ENCODE measurements around the gene ERGIC1. TPM values are rescaled to one million over a fixed set of nuclear protein-coding genes. Genes with fewer than 3 reads are reported as not detected.

Gene ERGIC1
- total RNA-seq, 2 experiments from 2014 or later, result 43.4 to 45.0 TPM

- Mint-ChIP-seq H3K4me3 (no peak overlapping the region), H3K27ac (no peak overlapping the region), H3K4me1 (peaks cover 11% of the 10 kb centered on the region), H3K27me3 (no peaks in the 10 kb centered on the region), H3K36me3 (ENCODE audit: low read depth) (no peaks in the 10 kb centered on the region), H3K9me3 (no peaks in the 10 kb centered on the region)
- ChIA-PET CTCF (interaction anchor here (0.8 kb wide), 1 partner anchor 105 kb away, joined by 3 read pairs; no protein-coding TSS in a partner anchor), POLR2A (no interaction called here)
- DNase-seq, result no peak
These were observed 43.6 kb downstream of the ERGIC1 start for GRCh38 chr5:172877466-172878260.

- peaks cover 2% of the 10 kb centered on the region for H3K36me3 Mint-ChIP-seq (ENCODE audit: low read depth)
- no peaks in the 10 kb centered on the region for H3K27me3 Mint-ChIP-seq
- H3K9me3 Mint-ChIP-seq, result no peaks in the 10 kb centered on the region
- H3K4me3 Mint-ChIP-seq, result no peak overlapping the region
- POLR2A ChIA-PET, result no interaction called here
- CTCF ChIA-PET, result interaction anchor here (0.9 kb wide), 1 partner anchor 55 kb away, joined by 3 read pairs; no protein-coding TSS in a partner anchor
- no peak for DNase-seq
- no peak overlapping the region for H3K27ac Mint-ChIP-seq
- H3K4me1 Mint-ChIP-seq, result peaks cover 11% of the 10 kb centered on the region
These were observed 44.5 kb downstream of the ERGIC1 start for GRCh38 chr5:172878585-172878932.

GRCh38 chr5:172878933-172879752 lies 45.1 kb downstream of the ERGIC1 start:
- H3K36me3 Mint-ChIP-seq (ENCODE audit: low read depth), result peaks cover 2% of the 10 kb centered on the region
- no peak for DNase-seq
- POLR2A ChIA-PET, result no interaction called here
- H3K27ac Mint-ChIP-seq, result no peak overlapping the region
- CTCF ChIA-PET, result interaction anchor here (0.9 kb wide), 1 partner anchor 54 kb away, joined by 3 read pairs; no protein-coding TSS in a partner anchor
- H3K27me3 Mint-ChIP-seq, result no peaks in the 10 kb centered on the region
- no peak overlapping the region for H3K4me3 Mint-ChIP-seq
- peaks cover 11% of the 10 kb centered on the region for H3K4me1 Mint-ChIP-seq
- H3K9me3 Mint-ChIP-seq, result no peaks in the 10 kb centered on the region

- Mint-ChIP-seq H3K9me3 (no peaks in the 10 kb centered on the region), H3K27me3 (no peaks in the 10 kb centered on the region), H3K4me1 (peaks cover 4% of the 10 kb centered on the region), H3K4me3 (no peak overlapping the region), H3K36me3 (ENCODE audit: low read depth) (peaks cover 2% of the 10 kb centered on the region), H3K27ac (no peak overlapping the region)
- ChIA-PET POLR2A (no interaction called here), CTCF (interaction anchor here (0.6 to 1.5 kb wide), 4 partner anchors 46 to 175 kb away, joined by 3 to 5 read pairs (median 3); no protein-coding TSS in a partner anchor)
- no peak for DNase-seq
These were observed 47.8 kb downstream of the ERGIC1 start for GRCh38 chr5:172881691-172882370.

GRCh38 chr5:172883066-172883465 lies 49.0 kb downstream of the ERGIC1 start:
- no peak for DNase-seq
- peaks cover 2% of the 10 kb centered on the region for H3K36me3 Mint-ChIP-seq (ENCODE audit: low read depth)
- H3K27me3 Mint-ChIP-seq, result no peaks in the 10 kb centered on the region
- peaks cover 4% of the 10 kb centered on the region for H3K4me1 Mint-ChIP-seq
- no peaks in the 10 kb centered on the region for H3K9me3 Mint-ChIP-seq
- POLR2A ChIA-PET, result no interaction called here
- CTCF ChIA-PET, result interaction anchor here (1.5 kb wide), 1 partner anchor 47 kb away, joined by 3 read pairs; no protein-coding TSS in a partner anchor
- H3K27ac Mint-ChIP-seq, result no peak overlapping the region
- H3K4me3 Mint-ChIP-seq, result no peak overlapping the region

GRCh38 chr5:172885597-172886340 lies 51.7 kb downstream of the ERGIC1 start:
- H3K36me3 Mint-ChIP-seq (ENCODE audit: low read depth), result peaks cover 4% of the 10 kb centered on the region
- ChIA-PET CTCF (interaction anchor here (1.6 kb wide), 1 partner anchor 64 kb away, joined by 3 read pairs; no protein-coding TSS in a partner anchor), POLR2A (no interaction called here)
- H3K27me3 Mint-ChIP-seq, result no peaks in the 10 kb centered on the region
- DNase-seq, result no peak
- peaks cover 4% of the 10 kb centered on the region for H3K4me1 Mint-ChIP-seq
- no peak overlapping the region for H3K27ac Mint-ChIP-seq
- H3K4me3 Mint-ChIP-seq, result no peak overlapping the region
- no peaks in the 10 kb centered on the region for H3K9me3 Mint-ChIP-seq

- Mint-ChIP-seq H3K27me3 (no peaks in the 10 kb centered on the region), H3K9me3 (no peaks in the 10 kb centered on the region), H3K27ac (no peak overlapping the region), H3K4me1 (peaks cover 3% of the 10 kb centered on the region), H3K36me3 (ENCODE audit: low read depth) (peaks cover 4% of the 10 kb centered on the region), H3K4me3 (no peak overlapping the region)
- POLR2A ChIA-PET, result no interaction called here
- DNase-seq, result no peak
- CTCF ChIA-PET, result interaction anchor here (1.6 kb wide), 1 partner anchor 65 kb away, joined by 3 read pairs; no protein-coding TSS in a partner anchor
These were observed 52.4 kb downstream of the ERGIC1 start for GRCh38 chr5:172886476-172886875.

- H3K9me3 Mint-ChIP-seq, result no peaks in the 10 kb centered on the region
- peaks cover 4% of the 10 kb centered on the region for H3K36me3 Mint-ChIP-seq (ENCODE audit: low read depth)
- no peak overlapping the region for H3K4me3 Mint-ChIP-seq
- no peak overlapping the region for H3K27ac Mint-ChIP-seq
- H3K4me1 Mint-ChIP-seq, result no peaks in the 10 kb centered on the region
- DNase-seq, result no peak
- ChIA-PET POLR2A (no interaction called here), CTCF (no interaction called here)
- no peaks in the 10 kb centered on the region for H3K27me3 Mint-ChIP-seq
These were observed 53.0 kb downstream of the ERGIC1 start for GRCh38 chr5:172886974-172887501.

- no peak overlapping the region for H3K4me3 Mint-ChIP-seq
- no peak overlapping the region for H3K27ac Mint-ChIP-seq
- CTCF ChIA-PET, result no interaction called here
- POLR2A ChIA-PET, result no interaction called here
- H3K36me3 Mint-ChIP-seq (ENCODE audit: low read depth), result peaks cover 4% of the 10 kb centered on the region
- no peaks in the 10 kb centered on the region for H3K27me3 Mint-ChIP-seq
- H3K9me3 Mint-ChIP-seq, result no peaks in the 10 kb centered on the region
- DNase-seq, result no peak
- no peaks in the 10 kb centered on the region for H3K4me1 Mint-ChIP-seq
These were observed 53.6 kb downstream of the ERGIC1 start for GRCh38 chr5:172887692-172888091.

GRCh38 chr5:172890659-172891058 lies 56.6 kb downstream of the ERGIC1 start:
- ChIA-PET POLR2A (no interaction called here), CTCF (no interaction called here)
- no peak for DNase-seq
- Mint-ChIP-seq H3K27ac (no peak overlapping the region), H3K4me1 (no peaks in the 10 kb centered on the region), H3K9me3 (no peaks in the 10 kb centered on the region), H3K4me3 (no peak overlapping the region), H3K36me3 (ENCODE audit: low read depth) (peaks cover 2% of the 10 kb centered on the region), H3K27me3 (no peaks in the 10 kb centered on the region)

GRCh38 chr5:172891716-172892421 lies 57.8 kb downstream of the ERGIC1 start:
- ChIA-PET CTCF (no interaction called here), POLR2A (no interaction called here)
- Mint-ChIP-seq H3K27me3 (no peaks in the 10 kb centered on the region), H3K27ac (no peak overlapping the region), H3K4me3 (no peak overlapping the region), H3K4me1 (peaks cover 1% of the 10 kb centered on the region), H3K36me3 (ENCODE audit: low read depth) (peaks cover 2% of the 10 kb centered on the region), H3K9me3 (no peaks in the 10 kb centered on the region)
- DNase-seq, result no peak

GRCh38 chr5:172892713-172893112 lies 58.7 kb downstream of the ERGIC1 start:
- H3K4me3 Mint-ChIP-seq, result no peak overlapping the region
- CTCF ChIA-PET, result no interaction called here
- H3K9me3 Mint-ChIP-seq, result no peaks in the 10 kb centered on the region

More at GRCh38 chr5:172892713-172893112, 58.7 kb downstream of the ERGIC1 start:
- peaks cover 2% of the 10 kb centered on the region for H3K36me3 Mint-ChIP-seq (ENCODE audit: low read depth)
- no peak for DNase-seq
- no peaks in the 10 kb centered on the region for H3K27me3 Mint-ChIP-seq
- POLR2A ChIA-PET, result no interaction called here
- H3K27ac Mint-ChIP-seq, result no peak overlapping the region
- peaks cover 7% of the 10 kb centered on the region for H3K4me1 Mint-ChIP-seq
